Measurements from ENCODE around the gene BAG1. TPM values are rescaled to one million over a fixed set of nuclear protein-coding genes. Genes with fewer than 3 reads are reported as not detected.

BAG1 gene
- 41.6 and 51.4 TPM in 2 replicates for total RNA-seq

GRCh38 chr9:33264473-33265177 lies at the start of gene BAG1, which contains the start of gene CHMP5:
Gene BAG1, minus strand, starts transcription at chr9:33264708.
Gene CHMP5, plus strand, starts transcription at chr9:33265049. Its CDS starts 30 bp downstream, at chr9:33265079.

GRCh38 chr9:33290247-33291030 lies 25.9 kb upstream of the BAG1 start, which contains the start of gene NFX1:
Gene NFX1, plus strand, starts transcription at chr9:33290516. Its CDS starts 57 bp downstream, at chr9:33290573.

GRCh38 chr9:33239921-33240320 lies 24.6 kb downstream of the BAG1 start, which contains the start of gene SPINK4:
Gene SPINK4, plus strand, starts transcription at chr9:33240167. Its CDS starts 42 bp downstream, at chr9:33240209.

Other genes starting within 250 kb of the BAG1 start
- 78.5 and 88.8 TPM in 2 replicates for gene DNAJA1, start 239.4 kb downstream of the BAG1 start, total RNA-seq
- gene SMU1, start 188.0 kb downstream of the BAG1 start, total RNA-seq: 15.9 and 16.1 TPM in 2 replicates
- gene B4GALT1, start 97.4 kb downstream of the BAG1 start, total RNA-seq: 37.2 and 38.2 TPM in 2 replicates
- not detected in 2 replicates for gene SPINK4, start 24.5 kb downstream of the BAG1 start, total RNA-seq
- gene CHMP5, start 341 bp upstream of the BAG1 start, total RNA-seq: 52.2 and 66.9 TPM in 2 replicates
- 15.8 and 18.0 TPM in 2 replicates for gene NFX1, start 25.8 kb upstream of the BAG1 start, total RNA-seq
- not detected in 2 replicates for gene AQP7, start 137.9 kb upstream of the BAG1 start, total RNA-seq
- gene AQP3, start 182.9 kb upstream of the BAG1 start, total RNA-seq: 2.4 and 3.5 TPM in 2 replicates
- gene NOL6, start 209.2 kb upstream of the BAG1 start, total RNA-seq: 30.8 and 31.5 TPM in 2 replicates